Peyer's patch (tissue), 4 donors: ENCODE measurements around the gene DMGDH. TPM values are rescaled to one million over a fixed set of nuclear protein-coding genes. Genes with fewer than 3 reads are reported as not detected.

Experiments used
- DNase-seq, 3 donors: peaks; one replicate each; pipeline ENCODE4 v3.0.0-alpha.2; 2017 to 2019
- H3K27ac ChIP-seq, 4 donors: fragments of 200-600 bp; sonication (generic); one replicate each; pipeline ENCODE4 v1.5.1; 2016 to 2019
- H3K27me3 ChIP-seq, 2 donors: fragments of 200-600 bp; sonication (generic); one replicate each; pipeline ENCODE4 v1.5.1; 2019
- H3K36me3 ChIP-seq, 3 donors: fragments of 200-600 bp; sonication (generic); one replicate each; pipeline ENCODE4 v1.5.1; 2016 to 2019
- H3K4me1 ChIP-seq, 4 donors: fragments of 200-600 bp; sonication (generic); one replicate each; pipeline ENCODE4 v1.5.1; 2016 to 2019
- H3K4me3 ChIP-seq, 4 donors: fragments of 200-600 bp; sonication (generic); 1 replicate in 3 of 4; 2 replicates in 1 of 4; pipeline ENCODE4 v1.5.1; 2016 to 2019; ENCODE audit warnings: mild to moderate bottlenecking in 1 of 4
- H3K9me3 ChIP-seq, 4 donors: fragments of 200-600 bp; sonication (generic); one replicate each; pipeline ENCODE4 v1.5.1; 2016 to 2019; ENCODE audit warnings: mild to moderate bottlenecking in 1 of 4
- CTCF ChIP-seq, 6 experiments: fragments of 450-650 bp in 4 of 6; fragments of 200-600 bp in 2 of 6; sonication (generic) in 1 of 6; IDR thresholded peaks; one replicate each; pipeline ENCODE4 v1.5.1; 2017 to 2019; ENCODE audit warnings: antibody characterized with exemption in 6 of 6, mild to moderate bottlenecking in 3 of 6, moderate library complexity in 1 of 6
- POLR2A ChIP-seq, 2 donors: fragments of 450-650 bp; IDR thresholded peaks; one replicate each; pipeline ENCODE4 v1.5.1; 2017; ENCODE audit warnings: antibody characterized with exemption in 2 of 2, mild to moderate bottlenecking in 2 of 2, moderate library complexity in 2 of 2
- total RNA-seq, 4 donors: library from RNA; depleted of rRNA; stranded (reverse); fragments of >200 nt; gene quantifications; one replicate each; pipeline ENCODE4 v1.1.0, GENCODE V29; 2016

The DMGDH gene
- total RNA-seq, 4 donors from 2014 or later: 0.94 to 1.9 TPM; not detected in 2

GRCh38 chr5:79109527-79110492 is 40.3 kb upstream of the DMGDH start:
- Histone ChIP-seq H3K4me1 (peaks cover 0 to 8% (median 3%) of the 10 kb centered on the region in 4 donors), H3K9me3 (no peaks in the 10 kb centered on the region), H3K4me3 (no peak overlapping the region), H3K27ac (no peak overlapping the region), H3K36me3 (no peaks in the 10 kb centered on the region), H3K27me3 (peaks cover 0 to 15% of the 10 kb centered on the region in 2 donors)
- DNase-seq: peak in 1 of 3 donors; percentile 52
- no peak for TF ChIP-seq POLR2A (IDR thresholded peaks at IDR 0.05)
- TF ChIP-seq CTCF (IDR thresholded peaks at IDR 0.05): peak in 3 of 6 experiments; percentile 25 to 35 (median 34)

GRCh38 chr5:79108792-79109191 is 39.3 kb upstream of the DMGDH start:
- peaks cover 0 to 8% (median 3%) of the 10 kb centered on the region in 4 donors for H3K4me1 ChIP-seq
- no peak overlapping the region for H3K27ac ChIP-seq
- peaks cover 0 to 15% of the 10 kb centered on the region in 2 donors for H3K27me3 ChIP-seq
- no peak for DNase-seq
- TF ChIP-seq POLR2A (IDR thresholded peaks at IDR 0.05): no peak
- no peak for TF ChIP-seq CTCF (IDR thresholded peaks at IDR 0.05)
- H3K36me3 ChIP-seq: no peaks in the 10 kb centered on the region
- no peaks in the 10 kb centered on the region for H3K9me3 ChIP-seq
- no peak overlapping the region for H3K4me3 ChIP-seq

GRCh38 chr5:79108086-79108485 is 38.6 kb upstream of the DMGDH start:
- H3K27ac ChIP-seq: no peak overlapping the region
- no peak for DNase-seq

GRCh38 chr5:79107020-79107796 is 37.7 kb upstream of the DMGDH start:
- Histone ChIP-seq H3K9me3 (no peaks in the 10 kb centered on the region), H3K27ac (no peak overlapping the region), H3K36me3 (no peaks in the 10 kb centered on the region), H3K4me1 (peaks cover 0 to 8% (median 3%) of the 10 kb centered on the region in 4 donors), H3K4me3 (no peak overlapping the region), H3K27me3 (peaks cover 0 to 13% of the 10 kb centered on the region in 2 donors)
- DNase-seq: no peak
- TF ChIP-seq CTCF (IDR thresholded peaks at IDR 0.05): no peak
- no peak for TF ChIP-seq POLR2A (IDR thresholded peaks at IDR 0.05)

More at GRCh38 chr5:79108086-79108485, 38.6 kb upstream of the DMGDH start:
- Histone ChIP-seq H3K36me3 (no peaks in the 10 kb centered on the region), H3K4me3 (no peak overlapping the region), H3K9me3 (no peaks in the 10 kb centered on the region), H3K4me1 (peaks cover 0 to 8% (median 3%) of the 10 kb centered on the region in 4 donors), H3K27me3 (peaks cover 0 to 15% of the 10 kb centered on the region in 2 donors)
- TF ChIP-seq CTCF (IDR thresholded peaks at IDR 0.05) (no peak), POLR2A (IDR thresholded peaks at IDR 0.05) (no peak)

GRCh38 chr5:79105868-79106267 is 36.4 kb upstream of the DMGDH start:
- H3K27ac ChIP-seq: no peak overlapping the region
- no peaks in the 10 kb centered on the region for H3K36me3 ChIP-seq
- H3K27me3 ChIP-seq: peaks cover 0 to 5% of the 10 kb centered on the region in 2 donors
- no peaks in the 10 kb centered on the region for H3K9me3 ChIP-seq
- H3K4me1 ChIP-seq: no peaks in the 10 kb centered on the region
- TF ChIP-seq POLR2A (IDR thresholded peaks at IDR 0.05): no peak
- TF ChIP-seq CTCF (IDR thresholded peaks at IDR 0.05): no peak
- no peak overlapping the region for H3K4me3 ChIP-seq
- DNase-seq: no peak
